Activated T-helper 1 cell treated with anti-CD3 and anti-CD28 coated beads, Interleukin-12 subunit alpha, Interleukin-12 subunit beta, Interleukin-2, Interleukin-4 antibody, amounts not matched to agents 30 ng/mL and 10 ng/mL and 1 ng/mL, durations not matched to agents 14 hours and 24 hours and 36 hours (primary cell): Measurements from ENCODE around the gene BSPRY. TPM values are rescaled to one million over a fixed set of nuclear protein-coding genes. Genes with fewer than 3 reads are reported as not detected.

Experiments used
- DNase-seq: peaks from one replicate; pipeline ENCODE4 v3.0.0; 2021; ENCODE audit warnings: low spot score
- H3K27ac Mint-ChIP-seq: one replicate; pipeline ENCODE4 v1.8.0; 2021; ENCODE audit warnings: mild to moderate bottlenecking, mixed read lengths
- H3K27me3 Mint-ChIP-seq: one replicate; pipeline ENCODE4 v1.8.0; 2022; ENCODE audit warnings: mild to moderate bottlenecking, moderate library complexity, mixed read lengths; ENCODE audit not compliant: insufficient read depth
- H3K36me3 Mint-ChIP-seq: one replicate; pipeline ENCODE4 v1.8.0; 2021; ENCODE audit warnings: low read depth, mixed read lengths
- H3K4me1 Mint-ChIP-seq: one replicate; pipeline ENCODE4 v1.8.0; 2021; ENCODE audit warnings: low read depth, mixed read lengths
- H3K4me3 Mint-ChIP-seq: one replicate; pipeline ENCODE4 v1.8.0; 2021; ENCODE audit warnings: mild to moderate bottlenecking, moderate library complexity, mixed read lengths
- H3K9me3 Mint-ChIP-seq: one replicate; pipeline ENCODE4 v1.8.0; 2021; ENCODE audit warnings: mixed read lengths
- intact Hi-C: fragments of 100-400 bp; cut with micrococcal nuclease; formaldehyde crosslinking; loops from one replicate; pipeline ENCODE4 v1.15.1; 2024
- total RNA-seq: library from RNA; stranded (reverse); gene quantifications from 2 replicates; pipeline ENCODE4 v1.2.3, GENCODE V29; 2022

Gene BSPRY
- total RNA-seq, result 12.3 and 12.8 TPM in 2 replicates

DNA sequence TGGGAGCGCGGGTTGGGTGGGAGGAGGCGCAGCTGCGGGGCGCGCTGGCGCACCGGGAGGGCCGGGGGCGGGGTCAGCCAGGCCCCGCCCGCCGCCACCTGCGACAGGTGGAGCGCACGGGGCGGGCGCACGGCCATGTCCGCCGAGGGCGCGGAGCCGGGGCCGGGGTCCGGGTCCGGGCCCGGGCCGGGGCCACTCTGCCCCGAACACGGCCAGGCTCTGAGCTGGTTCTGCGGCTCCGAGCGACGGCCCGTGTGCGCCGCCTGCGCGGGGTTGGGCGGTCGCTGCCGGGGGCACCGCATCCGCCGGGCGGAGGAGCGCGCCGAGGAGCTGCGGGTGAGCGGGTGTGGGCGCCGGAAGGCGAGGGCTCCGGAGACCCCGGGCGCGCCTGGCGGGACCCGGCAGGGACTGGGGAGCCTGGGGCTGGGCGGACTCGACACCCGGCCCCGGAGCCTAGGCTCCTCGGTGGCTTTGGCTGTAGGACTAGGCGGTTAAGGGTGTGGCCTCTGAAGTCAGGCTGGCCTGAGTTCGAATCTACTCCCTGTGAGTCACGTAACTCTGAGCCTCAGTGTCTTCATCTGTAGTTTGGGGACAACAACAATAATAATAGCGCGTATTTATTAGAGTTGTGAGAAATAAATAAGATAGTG, at the start of gene BSPRY:
Gene BSPRY, plus strand, starts transcription at position 97 of the 650 bp plus-strand sequence. Its CDS starts 39 bp downstream, at position 136.
- peak within 1 kb of the TSS; percentile 93 for H3K4me3 Mint-ChIP-seq
- H3K36me3 Mint-ChIP-seq, result peaks cover 15% of the 10 kb centered on the region
- H3K27ac Mint-ChIP-seq, result peak within 1 kb of the TSS; percentile 92
- intact Hi-C loops, result loop anchor here (1.0 to 2.0 kb wide), 4 partner anchors 15 to 167 kb away; partner anchors contain the start of genes ALAD, CDC26 and PRPF4
- H3K4me1 Mint-ChIP-seq, result peaks cover 68% of the 10 kb centered on the region
- DNase-seq, result peak; percentile 51
- no peaks in the 10 kb centered on the region for H3K9me3 Mint-ChIP-seq
- H3K27me3 Mint-ChIP-seq, result no peaks in the 10 kb centered on the region

DNA sequence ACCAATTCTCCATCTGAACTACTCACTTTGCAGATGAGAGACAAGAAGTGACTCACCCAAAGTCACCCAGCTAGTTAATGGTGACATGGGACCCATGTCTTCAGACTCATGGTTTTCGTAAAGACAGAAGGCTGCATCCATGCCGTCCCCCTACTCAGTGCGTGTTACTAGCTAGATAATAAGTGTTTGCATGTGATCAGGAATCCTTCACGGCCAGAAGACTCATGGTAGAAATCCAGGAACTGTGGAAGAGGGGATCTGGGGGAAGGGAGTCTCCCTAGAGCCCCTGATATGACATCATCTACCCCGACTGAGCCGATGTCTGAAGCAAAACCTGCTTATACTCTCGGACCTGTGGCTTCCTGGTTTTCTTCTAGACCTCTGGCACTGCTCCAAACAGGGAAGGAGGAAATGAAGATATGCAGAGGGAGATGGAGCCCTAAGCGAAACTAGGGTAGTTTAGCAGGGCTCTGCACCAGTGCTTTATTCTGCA, 49.5 kb upstream of the BSPRY start:
- Mint-ChIP-seq H3K27me3 (peaks cover 9% of the 10 kb centered on the region), H3K27ac (no peak overlapping the region), H3K9me3 (no peaks in the 10 kb centered on the region), H3K4me1 (no peaks in the 10 kb centered on the region), H3K4me3 (no peak overlapping the region), H3K36me3 (no peaks in the 10 kb centered on the region)
- intact Hi-C loops, result no loop called here
- DNase-seq, result no peak

DNA sequence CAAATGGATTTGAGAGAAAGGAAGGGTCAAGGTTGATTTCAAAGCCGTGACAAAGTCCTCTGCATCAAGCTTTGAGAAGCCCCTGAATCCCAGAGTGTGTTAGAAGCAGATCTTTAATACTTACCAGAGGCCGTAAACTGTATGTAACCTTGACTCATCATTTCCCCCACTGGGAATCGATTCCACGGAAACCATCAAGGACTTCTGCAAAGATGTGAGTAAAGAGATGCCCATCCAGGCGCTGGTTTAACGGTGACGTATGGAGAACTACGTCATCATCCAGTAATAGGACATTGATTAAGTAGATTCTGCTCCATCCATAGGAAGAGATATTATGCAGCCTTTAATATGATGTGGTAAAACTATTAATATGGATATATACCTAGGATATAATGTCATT, 47.8 kb upstream of the BSPRY start:
- Mint-ChIP-seq H3K27me3 (peaks cover 17% of the 10 kb centered on the region), H3K36me3 (no peaks in the 10 kb centered on the region), H3K27ac (no peak overlapping the region), H3K4me1 (no peaks in the 10 kb centered on the region), H3K9me3 (no peaks in the 10 kb centered on the region), H3K4me3 (no peak overlapping the region)
- DNase-seq, result no peak
- intact Hi-C loops, result no loop called here

DNA sequence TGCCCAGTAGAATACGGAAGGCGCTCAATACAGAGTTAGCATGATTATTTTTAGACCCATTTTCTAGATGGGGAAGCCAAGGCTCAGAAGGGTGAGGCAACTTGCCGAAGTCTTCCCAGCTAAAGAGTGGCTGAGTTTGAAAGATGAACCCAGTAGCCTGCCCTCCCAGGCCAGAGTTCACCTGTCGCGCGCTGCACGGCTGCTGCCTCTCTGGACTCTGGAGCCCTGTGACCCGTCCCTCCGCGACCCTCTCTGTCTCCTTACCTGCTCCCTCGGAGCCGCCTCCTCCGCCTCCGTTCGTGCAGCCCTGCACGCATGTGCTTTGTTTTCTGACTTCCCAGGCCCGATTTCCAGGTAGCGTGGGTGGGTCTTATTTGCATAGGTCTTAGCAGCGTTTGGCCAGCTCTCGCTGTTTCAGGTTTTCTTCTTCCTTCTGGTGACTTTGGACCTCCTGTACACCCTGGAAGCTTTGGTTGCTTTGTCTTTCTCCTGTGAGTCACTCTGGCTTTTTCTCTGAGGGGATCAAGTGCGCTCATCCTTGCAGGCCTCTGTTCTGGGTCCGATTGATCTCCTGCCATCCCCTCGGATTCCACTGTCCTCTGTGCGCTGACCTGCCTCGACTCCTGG, 46.4 kb upstream of the BSPRY start, which contains the start of gene RNF183:
Gene RNF183, minus strand, starts transcription at position 585 of the 627 bp plus-strand sequence. CDS start 5,192 bp downstream, outside the sequence.
- Mint-ChIP-seq H3K4me1 (no peaks in the 10 kb centered on the region), H3K4me3 (no peak within 1 kb of the TSS), H3K27ac (no peak within 1 kb of the TSS), H3K36me3 (no peaks in the 10 kb centered on the region), H3K9me3 (no peaks in the 10 kb centered on the region), H3K27me3 (peaks cover 17% of the 10 kb centered on the region)
- intact Hi-C loops, result no loop called here
- no peak for DNase-seq

DNA sequence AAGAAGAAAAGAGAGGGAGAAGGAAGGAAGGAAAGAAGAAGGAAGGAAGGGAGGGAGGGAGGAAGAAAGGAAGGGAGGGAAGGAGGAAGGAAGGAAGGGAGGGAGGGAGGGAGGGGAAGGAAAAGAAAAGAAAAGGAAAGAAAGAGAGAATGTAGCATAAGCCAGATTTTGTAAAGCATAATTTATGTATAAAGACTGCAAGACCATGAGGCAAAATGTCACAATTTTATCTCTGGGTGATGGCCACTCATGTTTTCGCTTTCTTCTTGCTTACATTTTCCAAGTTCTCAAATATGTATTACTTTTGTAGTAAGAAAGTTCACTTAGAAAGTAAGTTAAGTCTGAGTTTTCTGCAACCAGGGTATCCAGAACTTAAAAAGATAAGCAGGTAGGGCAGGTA, 42.8 kb upstream of the BSPRY start:
- no peak for DNase-seq
- Mint-ChIP-seq H3K36me3 (no peaks in the 10 kb centered on the region), H3K4me1 (no peaks in the 10 kb centered on the region), H3K27me3 (peaks cover 12% of the 10 kb centered on the region), H3K9me3 (no peaks in the 10 kb centered on the region), H3K27ac (no peak overlapping the region), H3K4me3 (no peak overlapping the region)
- intact Hi-C loops, result no loop called here

DNA sequence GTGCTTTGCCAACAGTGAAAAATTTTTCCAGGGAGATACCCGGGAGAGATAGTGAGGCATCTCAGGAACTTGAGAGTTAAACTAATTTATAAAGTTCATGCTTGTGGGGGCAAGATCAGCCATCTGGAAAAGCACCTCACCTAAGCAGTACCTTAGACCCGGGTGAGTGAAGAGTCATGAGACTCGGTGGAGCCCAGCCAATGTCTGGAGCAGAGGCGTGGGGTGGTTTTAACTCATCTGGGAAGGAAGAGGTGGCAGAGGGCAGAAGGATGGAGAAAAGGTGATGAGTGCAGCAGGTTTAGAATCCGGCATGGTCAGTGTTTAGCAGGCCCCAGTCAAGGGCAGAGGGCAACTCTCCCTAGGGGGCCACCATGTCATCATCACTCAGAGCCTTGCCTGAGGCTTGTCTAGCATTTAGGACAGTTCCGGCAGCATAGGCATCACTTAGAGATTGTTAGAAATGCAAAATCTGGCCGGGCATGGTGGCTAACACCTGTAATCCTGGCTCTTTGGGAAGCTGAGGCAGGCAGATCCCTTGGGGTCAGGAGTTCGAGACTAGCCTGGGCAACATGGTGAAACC, 41.9 kb upstream of the BSPRY start:
- intact Hi-C loops, result no loop called here
- peaks cover 8% of the 10 kb centered on the region for H3K27me3 Mint-ChIP-seq
- no peak overlapping the region for H3K4me3 Mint-ChIP-seq
- no peak for DNase-seq
- no peaks in the 10 kb centered on the region for H3K9me3 Mint-ChIP-seq
- no peak overlapping the region for H3K27ac Mint-ChIP-seq
- H3K36me3 Mint-ChIP-seq, result no peaks in the 10 kb centered on the region
- no peaks in the 10 kb centered on the region for H3K4me1 Mint-ChIP-seq

DNA sequence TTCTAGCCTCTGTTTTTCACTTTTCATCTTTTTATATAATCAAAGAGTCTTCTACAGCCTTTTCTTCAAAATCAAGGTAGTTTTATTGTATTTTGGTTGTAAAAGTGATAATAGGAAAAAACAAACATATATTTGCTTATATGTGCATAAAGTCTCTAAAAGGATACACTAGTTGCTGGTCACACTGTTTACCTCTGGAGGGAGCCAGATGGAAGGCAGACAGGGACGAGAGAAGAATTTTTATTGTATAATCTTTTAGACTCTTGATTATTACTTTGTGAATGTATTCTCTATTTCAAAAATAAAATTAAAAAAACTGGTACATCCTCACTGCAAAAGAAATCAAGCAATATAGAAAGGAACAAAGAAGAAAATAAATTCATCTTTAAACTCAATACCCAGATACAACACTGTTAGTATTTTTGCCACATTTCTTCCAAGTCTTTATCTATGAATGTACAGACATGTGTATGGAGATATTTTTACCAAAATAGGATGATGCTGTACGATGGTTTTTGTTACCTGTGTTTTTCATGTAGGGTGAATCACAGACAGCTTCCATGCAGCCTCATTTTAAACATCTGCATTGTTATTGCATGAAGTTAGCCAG, 40.0 kb upstream of the BSPRY start:
- peak; percentile 10 for DNase-seq
- no peak overlapping the region for H3K4me3 Mint-ChIP-seq
- peaks cover 8% of the 10 kb centered on the region for H3K27me3 Mint-ChIP-seq
- no peak overlapping the region for H3K27ac Mint-ChIP-seq
- intact Hi-C loops, result loop anchor here (1.0 to 2.0 kb wide), 3 partner anchors 67 to 349 kb away; partner anchors contain the start of gene HDHD3
- H3K36me3 Mint-ChIP-seq, result no peaks in the 10 kb centered on the region
- no peaks in the 10 kb centered on the region for H3K4me1 Mint-ChIP-seq
- no peaks in the 10 kb centered on the region for H3K9me3 Mint-ChIP-seq

DNA sequence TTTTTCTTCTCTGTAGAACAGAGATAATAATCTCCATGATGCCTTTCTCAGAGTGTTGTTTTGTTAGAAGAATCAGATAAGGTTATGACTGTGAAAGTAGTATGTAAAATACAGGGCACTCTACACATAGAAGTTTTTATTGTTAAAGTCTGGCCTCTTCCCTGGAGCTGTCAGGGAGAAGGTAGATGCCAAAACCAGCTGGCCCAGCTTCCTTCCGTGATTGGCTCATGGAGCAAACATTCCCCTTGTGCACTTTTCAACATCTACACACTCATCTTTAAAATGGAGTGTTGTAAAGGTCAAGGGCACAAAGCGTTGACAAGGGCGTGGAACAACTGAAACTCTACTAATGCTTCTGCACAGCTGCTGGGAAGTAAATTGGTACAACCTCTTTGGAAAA, 38.8 kb upstream of the BSPRY start:
- DNase-seq, result no peak
- intact Hi-C loops, result no loop called here
- H3K27me3 Mint-ChIP-seq, result peaks cover 5% of the 10 kb centered on the region
- no peak overlapping the region for H3K4me3 Mint-ChIP-seq
- no peak overlapping the region for H3K27ac Mint-ChIP-seq
- no peaks in the 10 kb centered on the region for H3K36me3 Mint-ChIP-seq
- H3K9me3 Mint-ChIP-seq, result no peaks in the 10 kb centered on the region
- H3K4me1 Mint-ChIP-seq, result no peaks in the 10 kb centered on the region

DNA sequence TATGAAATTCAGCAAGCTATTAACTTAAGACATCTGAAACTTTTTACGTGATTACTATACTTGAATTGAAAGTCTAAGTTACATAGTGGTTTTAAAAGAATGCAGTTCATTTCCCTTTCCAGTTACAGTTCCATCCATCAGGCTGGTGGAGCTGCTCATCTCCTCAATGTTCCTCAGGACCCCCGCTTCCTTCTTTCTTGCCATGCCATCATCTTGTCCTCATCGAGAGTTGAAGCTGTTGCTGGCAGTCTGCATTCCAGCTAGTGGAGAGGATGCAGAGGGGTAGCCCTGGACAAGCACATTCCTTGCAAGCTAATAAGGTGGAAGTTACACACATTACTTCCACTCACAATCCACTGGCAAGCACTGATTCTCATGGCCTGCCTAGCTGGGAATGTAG, 37.4 kb upstream of the BSPRY start:
- Mint-ChIP-seq H3K4me3 (no peak overlapping the region), H3K27ac (no peak overlapping the region), H3K27me3 (no peaks in the 10 kb centered on the region), H3K36me3 (no peaks in the 10 kb centered on the region), H3K9me3 (no peaks in the 10 kb centered on the region), H3K4me1 (no peaks in the 10 kb centered on the region)
- no peak for DNase-seq
- intact Hi-C loops, result no loop called here

DNA sequence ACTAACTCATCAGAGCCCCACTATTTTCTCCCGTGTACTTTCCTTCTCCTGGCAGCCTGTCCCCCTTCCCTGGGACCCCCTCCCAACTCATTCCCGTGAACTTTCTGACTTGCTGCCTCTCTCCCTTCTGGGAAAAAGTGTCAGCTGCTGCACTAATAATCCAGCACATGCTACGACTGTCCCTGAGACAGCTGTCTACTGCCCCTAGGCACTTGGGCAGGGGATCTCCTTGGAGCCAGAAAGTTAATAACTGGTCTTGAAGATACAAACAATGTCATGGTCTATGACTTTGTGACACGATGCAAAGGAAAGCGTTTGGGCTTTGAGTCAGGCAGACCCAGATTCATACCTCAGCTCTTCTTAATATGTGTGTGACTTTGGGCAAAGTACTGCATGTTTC, 36.1 kb upstream of the BSPRY start:
- Mint-ChIP-seq H3K36me3 (no peaks in the 10 kb centered on the region), H3K4me3 (no peak overlapping the region), H3K27ac (no peak overlapping the region), H3K4me1 (no peaks in the 10 kb centered on the region), H3K27me3 (no peaks in the 10 kb centered on the region), H3K9me3 (no peaks in the 10 kb centered on the region)
- no peak for DNase-seq
- intact Hi-C loops, result no loop called here

DNA sequence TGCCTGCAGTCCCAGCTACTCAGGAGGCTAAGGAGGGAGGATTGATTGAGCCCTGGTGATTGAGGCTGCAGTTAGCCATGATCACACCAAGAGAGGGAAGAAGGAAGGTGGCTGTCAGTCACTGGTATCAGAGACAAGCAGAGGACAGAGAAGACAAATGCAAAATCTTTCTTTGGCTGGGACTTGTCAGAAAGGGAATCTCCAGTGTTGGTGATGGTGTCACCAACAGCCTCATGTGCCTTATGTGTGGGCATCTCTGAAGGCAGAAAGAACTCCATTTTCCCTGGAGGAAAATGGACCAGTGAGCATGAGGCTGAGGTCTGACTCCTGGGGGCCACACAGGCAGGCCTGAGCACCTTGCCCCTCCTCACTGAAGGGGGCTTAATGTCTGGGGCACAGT, 34.1 kb upstream of the BSPRY start:
- Mint-ChIP-seq H3K4me1 (no peaks in the 10 kb centered on the region), H3K27me3 (no peaks in the 10 kb centered on the region), H3K36me3 (no peaks in the 10 kb centered on the region), H3K4me3 (no peak overlapping the region), H3K27ac (no peak overlapping the region), H3K9me3 (no peaks in the 10 kb centered on the region)
- intact Hi-C loops, result no loop called here
- DNase-seq, result no peak

DNA sequence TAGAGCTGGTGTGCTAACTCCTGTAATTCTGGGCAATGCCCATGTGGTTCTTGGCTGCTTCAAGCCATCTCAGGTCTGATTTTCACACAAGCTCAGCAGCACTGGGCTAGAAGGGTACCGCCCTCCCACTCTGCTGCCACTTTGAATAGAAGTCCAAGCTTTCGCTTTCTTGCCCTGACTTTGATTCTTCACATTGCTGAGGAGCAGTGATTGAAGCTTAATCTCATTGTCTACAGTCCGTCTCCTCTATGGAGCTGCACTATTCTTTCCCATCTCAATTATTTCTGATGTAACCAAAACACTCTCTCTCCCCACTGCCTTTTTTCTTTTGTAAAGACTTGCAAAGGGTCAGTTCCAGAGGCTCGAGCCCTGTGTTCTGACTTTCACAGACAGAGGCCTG, 33.3 kb upstream of the BSPRY start:
- DNase-seq, result no peak
- Mint-ChIP-seq H3K4me3 (no peak overlapping the region), H3K27me3 (no peaks in the 10 kb centered on the region), H3K9me3 (no peaks in the 10 kb centered on the region), H3K4me1 (no peaks in the 10 kb centered on the region), H3K27ac (no peak overlapping the region), H3K36me3 (no peaks in the 10 kb centered on the region)
- intact Hi-C loops, result no loop called here

DNA sequence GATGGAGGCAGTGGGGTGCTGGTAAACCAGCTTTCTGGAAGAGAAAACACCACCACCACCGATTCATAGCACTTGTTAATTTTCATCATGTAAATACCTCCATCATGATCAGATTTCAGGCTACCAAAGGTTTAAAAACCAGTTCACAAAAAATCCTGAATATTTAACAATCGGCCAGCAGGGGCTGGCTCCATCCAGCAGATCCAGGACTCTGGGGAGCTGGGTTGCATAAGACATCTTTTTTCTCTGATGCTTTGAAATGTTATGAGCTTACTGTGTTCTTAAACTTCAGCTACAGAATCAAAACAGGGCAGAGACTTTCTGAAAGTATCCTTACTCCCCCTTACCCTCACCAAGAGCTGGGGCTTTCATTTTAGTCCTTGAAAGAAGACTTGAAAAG, 31.6 kb upstream of the BSPRY start:
- H3K36me3 Mint-ChIP-seq, result no peaks in the 10 kb centered on the region
- no peak for DNase-seq
- intact Hi-C loops, result no loop called here

More for the DNA sequence above, 31.6 kb upstream of the BSPRY start:
- Mint-ChIP-seq H3K9me3 (no peaks in the 10 kb centered on the region), H3K27me3 (no peaks in the 10 kb centered on the region), H3K4me3 (no peak overlapping the region), H3K27ac (no peak overlapping the region), H3K4me1 (no peaks in the 10 kb centered on the region)
